ENCODE results near the gene TMEM18. TPM values are rescaled to one million over a fixed set of nuclear protein-coding genes. Genes with fewer than 3 reads are reported as not detected.

TMEM18 gene
- total and polyA plus RNA-seq, 8 donors = 11.9 to 20.3 (median 15.1) TPM

- no peak overlapping the region for H3K27ac ChIP-seq
- 61 to 66% methylated on average over 12 of the region's 12 CpGs for WGBS, 2 donors
- intact Hi-C loops (cut with DNase I) = no loop called here
- H3K4me1 ChIP-seq = no peaks in the 10 kb centered on the region
- no peak for FAIRE-seq
- ATAC-seq = no peak
- TF ChIP-seq, protein P1, sequence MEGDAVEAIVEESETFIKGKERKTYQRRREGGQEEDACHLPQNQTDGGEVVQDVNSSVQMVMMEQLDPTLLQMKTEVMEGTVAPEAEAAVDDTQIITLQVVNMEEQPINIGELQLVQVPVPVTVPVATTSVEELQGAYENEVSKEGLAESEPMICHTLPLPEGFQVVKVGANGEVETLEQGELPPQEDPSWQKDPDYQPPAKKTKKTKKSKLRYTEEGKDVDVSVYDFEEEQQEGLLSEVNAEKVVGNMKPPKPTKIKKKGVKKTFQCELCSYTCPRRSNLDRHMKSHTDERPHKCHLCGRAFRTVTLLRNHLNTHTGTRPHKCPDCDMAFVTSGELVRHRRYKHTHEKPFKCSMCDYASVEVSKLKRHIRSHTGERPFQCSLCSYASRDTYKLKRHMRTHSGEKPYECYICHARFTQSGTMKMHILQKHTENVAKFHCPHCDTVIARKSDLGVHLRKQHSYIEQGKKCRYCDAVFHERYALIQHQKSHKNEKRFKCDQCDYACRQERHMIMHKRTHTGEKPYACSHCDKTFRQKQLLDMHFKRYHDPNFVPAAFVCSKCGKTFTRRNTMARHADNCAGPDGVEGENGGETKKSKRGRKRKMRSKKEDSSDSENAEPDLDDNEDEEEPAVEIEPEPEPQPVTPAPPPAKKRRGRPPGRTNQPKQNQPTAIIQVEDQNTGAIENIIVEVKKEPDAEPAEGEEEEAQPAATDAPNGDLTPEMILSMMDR (IDR thresholded peaks at IDR 0.05) = no peak
- no peaks in the 10 kb centered on the region for H3K36me3 ChIP-seq
- no peak overlapping the region for H3K4me3 ChIP-seq
- DNase-seq = no peak
- no peaks in the 10 kb centered on the region for H3K9me3 ChIP-seq
- H3K27me3 ChIP-seq = no peaks in the 10 kb centered on the region
Measured at GRCh38 chr2:625415-626333, 51.5 kb downstream of the TMEM18 start.

GRCh38 chr2:624551-625347 is 52.5 kb downstream of the TMEM18 start:
- Histone ChIP-seq H3K4me1 (no peaks in the 10 kb centered on the region), H3K27me3 (no peaks in the 10 kb centered on the region), H3K9me3 (no peaks in the 10 kb centered on the region), H3K27ac (no peak overlapping the region), H3K36me3 (no peaks in the 10 kb centered on the region), H3K4me3 (no peak overlapping the region)
- 61 to 74% methylated on average over 11 of the region's 11 CpGs for WGBS, 2 donors
- intact Hi-C loops (cut with DNase I) = no loop called here
- DNase-seq (no peak), FAIRE-seq (no peak), ATAC-seq (no peak)
- TF ChIP-seq, protein P1 (IDR thresholded peaks at IDR 0.05) = no peak

DNA sequence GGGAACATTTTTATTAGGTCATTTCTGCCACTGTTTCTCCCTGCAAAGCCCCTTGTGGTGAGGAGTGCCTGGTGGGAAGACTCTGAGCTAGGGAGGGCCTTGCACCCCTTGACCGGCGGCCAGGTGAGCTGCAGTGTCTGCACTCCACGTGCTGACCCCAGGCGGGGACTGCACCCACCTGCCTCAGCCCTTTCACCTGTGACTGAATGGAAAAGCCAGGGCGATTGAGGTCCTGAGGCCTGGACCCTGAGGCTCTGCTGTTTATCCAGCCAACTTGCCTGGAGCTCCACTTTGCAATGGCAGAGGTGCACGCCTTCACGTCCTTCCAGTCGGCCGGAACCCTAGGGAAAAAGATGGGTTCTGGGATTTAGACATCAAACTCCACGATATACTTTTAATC is 53.1 kb downstream of the TMEM18 start:
- no peak overlapping the region for H3K4me3 ChIP-seq
- TF ChIP-seq, protein P1 (IDR thresholded peaks at IDR 0.05) = no peak
- no peak overlapping the region for H3K27ac ChIP-seq
- no peaks in the 10 kb centered on the region for H3K4me1 ChIP-seq
- DNase-seq = no peak
- H3K36me3 ChIP-seq = no peaks in the 10 kb centered on the region
- 69 to 79% methylated on average over 10 of the region's 10 CpGs for WGBS, 2 donors
- H3K9me3 ChIP-seq = no peaks in the 10 kb centered on the region
- ATAC-seq = no peak
- H3K27me3 ChIP-seq = no peaks in the 10 kb centered on the region
- intact Hi-C loops (cut with DNase I) = no loop called here
- no peak for FAIRE-seq

GRCh38 chr2:623130-623922 is 53.9 kb downstream of the TMEM18 start:
- intact Hi-C loops (cut with DNase I) = no loop called here
- DNase-seq = no peak
- no peak for FAIRE-seq
- Histone ChIP-seq H3K27ac (no peak overlapping the region), H3K36me3 (no peaks in the 10 kb centered on the region), H3K4me1 (no peaks in the 10 kb centered on the region), H3K9me3 (no peaks in the 10 kb centered on the region), H3K4me3 (no peak overlapping the region), H3K27me3 (no peaks in the 10 kb centered on the region)
- ATAC-seq = no peak
- 83 to 84% methylated on average over 13 of the region's 13 CpGs for WGBS, 2 donors
- TF ChIP-seq, protein P1 (IDR thresholded peaks at IDR 0.05) = no peak
